SU-DHL-6 (cell line): ENCODE data around the gene S1PR1.
"Not testable (repeated sequence)": the region's sequence is repeated elsewhere in the genome, so short reads cannot be mapped to it uniquely, and the experiment has no call there.

ENCODE experiments used
- H2AFZ ChIP-seq: fragments of 200-600 bp; sonication (generic); 2 replicates; pipeline ENCODE4 v1.6.1; 2014; ENCODE audit warnings: low read depth, mild to moderate bottlenecking, moderate library complexity, mixed read lengths, antibody characterized with exemption, low read length; ENCODE audit not compliant: severe bottlenecking
- H3F3A ChIP-seq: fragments of 200-600 bp; shearing (Covaris generic); 2 replicates; pipeline ENCODE4 v1.6.0; 2016; ENCODE audit warnings: antibody characterized with exemption, mild to moderate bottlenecking; ENCODE audit not compliant: insufficient read depth
- H3K27ac ChIP-seq: fragments of 200-600 bp; sonication (generic); 2 replicates; pipeline ENCODE4 v1.5.1; 2016; ENCODE audit warnings: low read depth, mild to moderate bottlenecking, low read length, moderate library complexity, mixed read lengths
- H3K27me3 ChIP-seq: fragments of 200-600 bp; sonication (generic), shearing (Covaris generic); 2 replicates; pipeline ENCODE4 v1.6.0; 2014; ENCODE audit warnings: mild to moderate bottlenecking, low read length
- H3K36me3 ChIP-seq: fragments of 200-600 bp; sonication (generic); 2 replicates; pipeline ENCODE4 v1.6.1; 2014; ENCODE audit warnings: mild to moderate bottlenecking, low read length, mixed read lengths
- H3K4me2 ChIP-seq: fragments of 300-600, 200-600 bp; shearing (Covaris generic), sonication (generic); 2 replicates; pipeline ENCODE4 v1.6.0; 2014; ENCODE audit warnings: low read length, low read depth, mild to moderate bottlenecking; ENCODE audit not compliant: poor library complexity, severe bottlenecking
- H3K4me3 ChIP-seq: fragments of 200-600 bp; sonication (generic); 2 replicates; pipeline ENCODE4 v1.5.1; 2014; ENCODE audit warnings: antibody characterized with exemption, low read length, mild to moderate bottlenecking, mixed read lengths; ENCODE audit not compliant: insufficient read depth, poor library complexity, severe bottlenecking
- H3K79me2 ChIP-seq: fragments of 200-600 bp; sonication (generic); 2 replicates; pipeline ENCODE4 v1.6.1; 2014; ENCODE audit warnings: mild to moderate bottlenecking, low read length, moderate library complexity; ENCODE audit not compliant: insufficient read depth
- H3K9ac ChIP-seq: fragments of 200-600 bp; sonication (generic); 2 replicates; pipeline ENCODE4 v1.7.0; 2014; ENCODE audit warnings: mild to moderate bottlenecking, low read length
- H3K9me2 ChIP-seq: fragments of 200-600 bp; sonication (generic); replicated peaks from 2 replicates; pipeline ENCODE4 v1.6.1; 2014; ENCODE audit warnings: low read length; ENCODE audit not compliant: insufficient read depth
- H3K9me3 ChIP-seq: fragments of 200-600 bp; sonication (generic); 2 replicates; pipeline ENCODE4 v1.6.1; 2014; ENCODE audit warnings: low read length, mixed read lengths; ENCODE audit not compliant: insufficient read depth
- H4K20me1 ChIP-seq: fragments of 200-600 bp; sonication (generic); 2 replicates; pipeline ENCODE4 v1.6.1; 2014; ENCODE audit warnings: low read depth, mild to moderate bottlenecking, antibody characterized with exemption, low read length, moderate library complexity, mixed read lengths
- EZH2phosphoT487 ChIP-seq: fragments of 200-600 bp; sonication (generic), shearing (Covaris generic); conservative IDR thresholded peaks from 2 replicates; pipeline ENCODE4 v1.6.1; 2018; ENCODE audit warnings: mild to moderate bottlenecking, antibody characterized with exemption, low read length, moderate library complexity, mixed read lengths
- TF ChIP-seq, protein P1 (sequence below): fragments of 200-600 bp; sonication (generic); IDR thresholded peaks from one replicate; pipeline ENCODE4 v1.5.1; 2017; ENCODE audit warnings: antibody characterized with exemption, mild to moderate bottlenecking, low read length, moderate library complexity; ENCODE audit not compliant: insufficient read depth, poor library complexity, severe bottlenecking

The S1PR1 gene

GRCh38 chr1:101217148-101217547 lies 19.7 kb upstream of the S1PR1 start:
- H3K79me2 ChIP-seq = no peaks in the 10 kb centered on the region
- H3K9me3 ChIP-seq = no peaks in the 10 kb centered on the region
- H2AFZ ChIP-seq = no peak overlapping the region
- no peak overlapping the region for H3K4me2 ChIP-seq
- H3F3A ChIP-seq = no peaks in the 10 kb centered on the region
- TF ChIP-seq, protein P1, sequence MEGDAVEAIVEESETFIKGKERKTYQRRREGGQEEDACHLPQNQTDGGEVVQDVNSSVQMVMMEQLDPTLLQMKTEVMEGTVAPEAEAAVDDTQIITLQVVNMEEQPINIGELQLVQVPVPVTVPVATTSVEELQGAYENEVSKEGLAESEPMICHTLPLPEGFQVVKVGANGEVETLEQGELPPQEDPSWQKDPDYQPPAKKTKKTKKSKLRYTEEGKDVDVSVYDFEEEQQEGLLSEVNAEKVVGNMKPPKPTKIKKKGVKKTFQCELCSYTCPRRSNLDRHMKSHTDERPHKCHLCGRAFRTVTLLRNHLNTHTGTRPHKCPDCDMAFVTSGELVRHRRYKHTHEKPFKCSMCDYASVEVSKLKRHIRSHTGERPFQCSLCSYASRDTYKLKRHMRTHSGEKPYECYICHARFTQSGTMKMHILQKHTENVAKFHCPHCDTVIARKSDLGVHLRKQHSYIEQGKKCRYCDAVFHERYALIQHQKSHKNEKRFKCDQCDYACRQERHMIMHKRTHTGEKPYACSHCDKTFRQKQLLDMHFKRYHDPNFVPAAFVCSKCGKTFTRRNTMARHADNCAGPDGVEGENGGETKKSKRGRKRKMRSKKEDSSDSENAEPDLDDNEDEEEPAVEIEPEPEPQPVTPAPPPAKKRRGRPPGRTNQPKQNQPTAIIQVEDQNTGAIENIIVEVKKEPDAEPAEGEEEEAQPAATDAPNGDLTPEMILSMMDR = no peak
- TF ChIP-seq EZH2phosphoT487 = no peak
- no peaks in the 10 kb centered on the region for H4K20me1 ChIP-seq
- H3K4me3 ChIP-seq = no peak overlapping the region
- H3K9me2 ChIP-seq = no peaks in the 10 kb centered on the region
- H3K9ac ChIP-seq = no peak overlapping the region
- no peak overlapping the region for H3K27ac ChIP-seq
- H3K27me3 ChIP-seq = no peaks in the 10 kb centered on the region
- no peaks in the 10 kb centered on the region for H3K36me3 ChIP-seq

DNA sequence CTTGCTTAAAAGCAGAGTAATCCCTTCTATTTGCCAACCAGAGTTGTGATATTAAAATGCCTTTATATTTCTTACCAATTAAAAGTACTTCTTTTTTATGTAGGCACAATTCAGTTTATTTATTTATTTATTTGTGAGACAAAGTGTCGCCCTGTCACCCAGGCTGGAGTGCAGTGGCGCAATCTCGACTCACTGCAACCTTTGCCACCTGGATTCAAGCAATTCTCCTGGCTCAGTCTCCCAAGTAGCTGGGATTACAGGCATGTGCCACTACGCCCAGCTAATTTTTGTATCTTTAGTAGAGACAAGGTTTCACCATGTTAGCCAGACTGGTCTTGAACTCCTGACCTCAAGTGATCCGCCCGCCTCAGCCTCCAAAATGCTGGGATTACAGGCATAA lies 17.9 kb upstream of the S1PR1 start:
- H3K9me2 ChIP-seq, H3K27ac ChIP-seq, H3F3A ChIP-seq, H3K9ac ChIP-seq, H3K4me2 ChIP-seq, H3K36me3 ChIP-seq, H2AFZ ChIP-seq, H3K27me3 ChIP-seq, H4K20me1 ChIP-seq, H3K79me2 ChIP-seq, H3K4me3 ChIP-seq, H3K9me3 ChIP-seq: not testable (repeated sequence)

DNA sequence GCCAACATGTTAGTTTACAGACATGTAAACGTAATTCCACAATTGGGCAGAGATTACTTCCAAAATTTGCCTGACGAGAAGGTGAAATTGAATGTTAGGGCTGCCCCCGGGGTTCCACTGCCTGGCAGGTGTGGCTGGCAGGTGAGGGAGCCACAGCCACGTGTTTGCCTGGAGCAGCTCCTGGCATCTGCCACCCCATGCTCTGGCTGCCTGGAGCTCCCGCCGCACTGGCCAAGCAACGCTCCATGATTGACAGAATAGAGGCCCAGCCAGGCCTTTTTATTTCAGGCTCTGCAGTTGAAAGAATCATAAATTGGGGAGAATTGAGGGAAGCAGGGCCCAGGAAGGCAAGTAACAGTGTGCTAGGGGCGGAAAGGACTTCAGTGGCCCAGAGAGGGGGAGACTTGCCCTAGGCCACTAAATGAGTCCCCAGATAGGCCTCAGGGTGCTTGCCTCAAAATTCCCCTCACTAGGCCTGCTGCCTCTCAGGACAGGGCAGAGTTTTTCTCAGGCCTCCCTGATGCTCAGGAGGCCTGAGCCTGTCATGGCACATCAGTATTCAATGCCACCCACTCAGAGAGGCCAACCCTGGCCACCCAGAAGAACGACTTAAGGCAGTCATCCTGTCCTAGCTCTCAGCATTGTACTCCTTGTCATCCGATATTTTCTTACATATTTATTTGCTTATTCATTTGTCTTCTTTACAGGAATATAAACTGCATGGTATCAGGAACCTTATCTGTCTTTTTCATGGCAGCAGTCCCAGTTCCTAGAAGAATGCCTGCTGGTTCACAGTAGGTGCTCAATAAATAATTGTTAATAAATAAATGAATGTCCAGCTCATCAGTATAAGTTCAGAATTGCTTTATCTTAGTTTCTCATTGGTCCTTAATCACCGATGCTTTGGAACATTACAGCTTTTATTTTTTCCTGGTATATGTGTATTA lies 16.6 kb upstream of the S1PR1 start:
- H3K36me3 ChIP-seq = no peaks in the 10 kb centered on the region
- H3K9me3 ChIP-seq = no peaks in the 10 kb centered on the region
- H4K20me1 ChIP-seq = no peaks in the 10 kb centered on the region
- no peaks in the 10 kb centered on the region for H3K27me3 ChIP-seq
- no peak overlapping the region for H3K4me2 ChIP-seq
- no peaks in the 10 kb centered on the region for H3K79me2 ChIP-seq
- H3K27ac ChIP-seq = no peak overlapping the region
- no peaks in the 10 kb centered on the region for H3K9me2 ChIP-seq
- no peak overlapping the region for H2AFZ ChIP-seq
- no peak overlapping the region for H3K4me3 ChIP-seq
- H3F3A ChIP-seq = no peaks in the 10 kb centered on the region
- H3K9ac ChIP-seq = no peak overlapping the region
- TF ChIP-seq EZH2phosphoT487 = no peak
- TF ChIP-seq, protein P1 = no peak

GRCh38 chr1:101220906-101221305 lies 15.9 kb upstream of the S1PR1 start:
- no peaks in the 10 kb centered on the region for H3K36me3 ChIP-seq
- H3K9me3 ChIP-seq = no peaks in the 10 kb centered on the region
- H3K9ac ChIP-seq = no peak overlapping the region
- no peak overlapping the region for H3K27ac ChIP-seq
- H3F3A ChIP-seq = no peaks in the 10 kb centered on the region
- H2AFZ ChIP-seq = no peak overlapping the region
- H3K4me2 ChIP-seq = no peak overlapping the region
- no peaks in the 10 kb centered on the region for H4K20me1 ChIP-seq
- H3K27me3 ChIP-seq = no peaks in the 10 kb centered on the region
- no peak overlapping the region for H3K4me3 ChIP-seq
- TF ChIP-seq, protein P1 = no peak
- TF ChIP-seq EZH2phosphoT487 = no peak
- H3K79me2 ChIP-seq = no peaks in the 10 kb centered on the region
- H3K9me2 ChIP-seq = no peaks in the 10 kb centered on the region
